OCI-LY3 (cell line): ENCODE measurements around the gene TOP3B.

ENCODE experiments used
- H2AFZ ChIP-seq: fragments of 200-600, 300-600 bp; shearing (Covaris generic); 2 replicates; pipeline ENCODE4 v1.6.0; 2014; ENCODE audit warnings: antibody characterized with exemption, low read depth, low read length
- H3K27ac ChIP-seq: fragments of 200-600, 300-600 bp; sonication (generic); 2 replicates; pipeline ENCODE4 v1.5.1; 2014; ENCODE audit warnings: mild to moderate bottlenecking, low read length, moderate library complexity, mixed read lengths
- H3K27me3 ChIP-seq: fragments of 200-600, 300-600 bp; sonication (generic); 2 replicates; pipeline ENCODE4 v1.6.1; 2014; ENCODE audit warnings: low read depth, low read length, mixed read lengths
- H3K36me3 ChIP-seq: fragments of 200-600, 300-600 bp; sonication (generic); replicated peaks from 2 replicates; pipeline ENCODE3; 2014; ENCODE audit warnings: low read depth, low read length, mixed read lengths
- H3K4me1 ChIP-seq: fragments of 300-600, 200-600 bp; sonication (generic); 2 replicates; pipeline ENCODE4 v1.6.1; 2014; ENCODE audit warnings: low read length, mixed read lengths
- H3K4me2 ChIP-seq: fragments of 200-600, 300-600 bp; sonication (generic); 2 replicates; pipeline ENCODE4 v1.6.1; 2014; ENCODE audit warnings: low read length, mixed read lengths
- H3K4me3 ChIP-seq: fragments of 300-600, 200-600 bp; sonication (generic); 2 replicates; pipeline ENCODE4 v1.5.1; 2014; ENCODE audit warnings: antibody characterized with exemption, mild to moderate bottlenecking, low read length, moderate library complexity
- H3K79me2 ChIP-seq: fragments of 300-600, 200-600 bp; shearing (Covaris generic); 2 replicates; pipeline ENCODE4 v1.6.1; 2014; ENCODE audit warnings: mild to moderate bottlenecking, low read length, mixed read lengths
- H3K9ac ChIP-seq: fragments of 300-600, 200-600 bp; shearing (Covaris generic); 2 replicates; pipeline ENCODE4 v1.6.0; 2014; ENCODE audit warnings: mild to moderate bottlenecking, low read length, moderate library complexity
- H3K9me3 ChIP-seq: fragments of 200-600, 300-600 bp; shearing (Covaris generic); 2 replicates; pipeline ENCODE4 v1.6.1; 2014; ENCODE audit warnings: low read length, mixed read lengths; ENCODE audit not compliant: insufficient read depth
- H4K20me1 ChIP-seq: fragments of 200-600, 300-600 bp; sonication (generic); 2 replicates; pipeline ENCODE4 v1.6.1; 2016; ENCODE audit warnings: low read length, mixed read lengths; ENCODE audit not compliant: insufficient read depth
- CTCF ChIP-seq: fragments of 200-600, 300-600 bp; sonication (generic); IDR thresholded peaks from 2 replicates; pipeline ENCODE4 v1.5.1; 2014; ENCODE audit warnings: antibody characterized with exemption, low read length, low read depth
- EZH2phosphoT487 ChIP-seq: fragments of 200-600 bp; shearing (Covaris generic); IDR thresholded peaks from 2 replicates; pipeline ENCODE4 v1.6.1; 2018; ENCODE audit warnings: antibody characterized with exemption, mixed run types, low read depth

TOP3B gene

GRCh38 chr22:21995660-21996059 lies 13.1 kb upstream of the TOP3B start:
- Histone ChIP-seq H3K9me3 (no peaks in the 10 kb centered on the region), H3K27me3 (peaks cover 3% of the 10 kb centered on the region; the same call in 1 of the 2 replicates), H3K4me1 (no peaks in the 10 kb centered on the region), H3K9ac (no peak overlapping the region), H4K20me1 (no peaks in the 10 kb centered on the region), H3K79me2 (no peaks in the 10 kb centered on the region), H3K36me3 (no peaks in the 10 kb centered on the region), H3K27ac (no peak overlapping the region), H3K4me2 (no peak overlapping the region), H3K4me3 (no peak overlapping the region), H2AFZ (no peak overlapping the region)
- TF ChIP-seq EZH2phosphoT487 (no peak), CTCF (no peak)

DNA sequence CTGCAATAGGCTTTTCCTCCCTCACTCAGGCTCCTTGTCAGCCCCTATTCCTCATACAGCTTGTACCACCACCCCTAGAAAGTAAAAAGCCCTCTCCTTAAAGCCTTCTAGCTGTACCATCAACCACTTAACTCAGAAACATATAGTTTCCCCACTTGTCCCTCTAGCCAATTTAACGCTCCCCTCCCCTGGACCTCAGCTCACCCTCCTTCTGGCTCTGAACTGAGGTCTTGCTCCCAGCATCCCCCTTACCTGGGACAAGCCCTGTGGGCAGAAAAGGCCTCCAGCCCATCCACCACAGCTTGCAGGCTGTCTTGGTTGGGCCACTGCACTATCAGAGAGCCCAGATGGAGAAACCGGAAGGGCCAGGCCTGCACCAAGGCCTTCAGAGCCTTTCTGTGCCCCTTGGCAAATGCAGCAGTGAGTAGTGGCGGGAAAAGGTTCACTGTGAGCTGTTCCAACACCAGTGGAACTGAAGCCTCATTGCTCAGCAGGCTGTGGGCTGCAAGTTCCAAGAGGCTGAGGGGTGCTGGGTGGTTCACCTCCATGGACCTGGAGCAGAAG lies 12.4 kb upstream of the TOP3B start:
- no peak overlapping the region for H2AFZ ChIP-seq
- H3K9me3 ChIP-seq, result no peaks in the 10 kb centered on the region
- no peaks in the 10 kb centered on the region for H3K36me3 ChIP-seq
- TF ChIP-seq EZH2phosphoT487 (no peak), CTCF (no peak)
- no peaks in the 10 kb centered on the region for H3K27me3 ChIP-seq
- H3K4me3 ChIP-seq, result no peak overlapping the region
- no peaks in the 10 kb centered on the region for H3K79me2 ChIP-seq
- no peak overlapping the region for H3K9ac ChIP-seq
- no peaks in the 10 kb centered on the region for H3K4me1 ChIP-seq
- H3K27ac ChIP-seq, result no peak overlapping the region
- H4K20me1 ChIP-seq, result no peaks in the 10 kb centered on the region
- no peak overlapping the region for H3K4me2 ChIP-seq

- Histone ChIP-seq H3K27ac (no peak overlapping the region), H3K27me3 (peaks cover 6% of the 10 kb centered on the region; the same call in 1 of the 2 replicates), H3K9me3 (no peaks in the 10 kb centered on the region), H3K4me3 (no peak overlapping the region), H3K79me2 (no peaks in the 10 kb centered on the region), H3K36me3 (no peaks in the 10 kb centered on the region), H3K4me1 (no peaks in the 10 kb centered on the region), H3K4me2 (no peak overlapping the region), H4K20me1 (no peaks in the 10 kb centered on the region), H2AFZ (no peak overlapping the region), H3K9ac (no peak overlapping the region)
- no peak for TF ChIP-seq CTCF
- TF ChIP-seq EZH2phosphoT487, result no peak
Measured at GRCh38 chr22:21992593-21993237, 10.1 kb upstream of the TOP3B start.

- Histone ChIP-seq H3K4me1 (no peaks in the 10 kb centered on the region), H2AFZ (no peak overlapping the region), H3K9ac (no peak overlapping the region), H3K36me3 (no peaks in the 10 kb centered on the region), H3K27ac (no peak overlapping the region), H3K27me3 (peaks cover 6% of the 10 kb centered on the region; the same call in 1 of the 2 replicates), H3K9me3 (no peaks in the 10 kb centered on the region), H3K4me2 (no peak overlapping the region), H3K4me3 (no peak overlapping the region), H4K20me1 (no peaks in the 10 kb centered on the region), H3K79me2 (no peaks in the 10 kb centered on the region)
- no peak for TF ChIP-seq EZH2phosphoT487
- TF ChIP-seq CTCF, result no peak
Measured at GRCh38 chr22:21991774-21992173, 9.2 kb upstream of the TOP3B start.
